Measurements from ENCODE around the gene C3orf18. TPM values are rescaled to one million over a fixed set of nuclear protein-coding genes. Genes with fewer than 3 reads are reported as not detected.

C3orf18 gene
- total and polyA plus RNA-seq, 9 of the 15 experiments (the other 6 are each of a cell fraction or from before 2014, with no cell fraction given), result 0.01 to 2.3 (median 0.94) TPM

DNA sequence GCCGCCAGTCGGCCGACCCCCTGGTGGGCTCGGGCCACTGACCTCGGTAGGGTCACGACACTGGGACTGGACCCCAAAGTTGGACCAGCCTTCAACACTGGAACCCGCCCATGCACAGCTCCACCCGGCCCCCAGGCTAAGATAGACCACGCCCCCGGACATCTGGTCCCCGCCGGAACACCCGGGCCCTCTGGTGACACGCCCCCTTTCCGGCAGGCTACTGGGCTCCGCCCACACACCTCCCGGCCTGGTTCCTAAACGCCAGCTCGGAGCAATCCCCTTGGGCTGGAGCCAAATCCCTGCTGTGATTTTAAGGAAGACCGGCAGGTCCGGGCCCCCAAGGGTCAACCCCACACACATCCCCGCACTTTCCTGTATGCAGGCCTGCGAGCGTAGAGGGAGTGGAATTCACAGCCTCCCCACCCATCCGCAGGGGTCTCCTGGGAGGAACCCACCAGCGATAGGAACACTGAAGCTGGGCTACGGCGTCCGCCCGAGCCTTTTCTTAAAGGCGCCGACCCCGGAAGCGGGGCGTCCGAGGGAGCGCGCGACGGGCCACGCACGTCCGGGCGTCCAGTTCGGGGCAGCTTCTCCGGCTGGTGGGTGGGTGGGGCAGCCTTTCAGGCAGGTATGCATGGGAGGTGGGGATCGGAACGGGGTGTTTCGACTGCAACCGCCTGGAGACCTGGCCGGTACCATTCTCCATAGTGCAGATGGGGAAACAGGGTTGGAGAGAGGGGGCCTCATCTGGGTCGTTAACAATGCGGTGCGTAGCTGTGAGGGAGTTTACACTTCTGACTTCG is 1.6 kb upstream of the C3orf18 start, which contains the start of gene HEMK1 (continued):
- TF ChIP-seq, protein P1, sequence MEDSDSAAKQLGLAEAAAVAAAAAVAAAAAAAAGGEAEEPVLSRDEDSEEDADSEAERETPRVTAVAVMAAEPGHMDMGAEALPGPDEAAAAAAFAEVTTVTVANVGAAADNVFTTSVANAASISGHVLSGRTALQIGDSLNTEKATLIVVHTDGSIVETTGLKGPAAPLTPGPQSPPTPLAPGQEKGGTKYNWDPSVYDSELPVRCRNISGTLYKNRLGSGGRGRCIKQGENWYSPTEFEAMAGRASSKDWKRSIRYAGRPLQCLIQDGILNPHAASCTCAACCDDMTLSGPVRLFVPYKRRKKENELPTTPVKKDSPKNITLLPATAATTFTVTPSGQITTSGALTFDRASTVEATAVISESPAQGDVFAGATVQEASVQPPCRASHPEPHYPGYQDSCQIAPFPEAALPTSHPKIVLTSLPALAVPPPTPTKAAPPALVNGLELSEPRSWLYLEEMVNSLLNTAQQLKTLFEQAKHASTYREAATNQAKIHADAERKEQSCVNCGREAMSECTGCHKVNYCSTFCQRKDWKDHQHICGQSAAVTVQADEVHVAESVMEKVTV (CRISPR knock-in tag; IDR thresholded peaks at IDR 0.05), result no peak
- no peak for TF ChIP-seq EP300 (IDR thresholded peaks at IDR 0.05; ENCODE audit: low read length)
- TF ChIP-seq, protein P2, sequence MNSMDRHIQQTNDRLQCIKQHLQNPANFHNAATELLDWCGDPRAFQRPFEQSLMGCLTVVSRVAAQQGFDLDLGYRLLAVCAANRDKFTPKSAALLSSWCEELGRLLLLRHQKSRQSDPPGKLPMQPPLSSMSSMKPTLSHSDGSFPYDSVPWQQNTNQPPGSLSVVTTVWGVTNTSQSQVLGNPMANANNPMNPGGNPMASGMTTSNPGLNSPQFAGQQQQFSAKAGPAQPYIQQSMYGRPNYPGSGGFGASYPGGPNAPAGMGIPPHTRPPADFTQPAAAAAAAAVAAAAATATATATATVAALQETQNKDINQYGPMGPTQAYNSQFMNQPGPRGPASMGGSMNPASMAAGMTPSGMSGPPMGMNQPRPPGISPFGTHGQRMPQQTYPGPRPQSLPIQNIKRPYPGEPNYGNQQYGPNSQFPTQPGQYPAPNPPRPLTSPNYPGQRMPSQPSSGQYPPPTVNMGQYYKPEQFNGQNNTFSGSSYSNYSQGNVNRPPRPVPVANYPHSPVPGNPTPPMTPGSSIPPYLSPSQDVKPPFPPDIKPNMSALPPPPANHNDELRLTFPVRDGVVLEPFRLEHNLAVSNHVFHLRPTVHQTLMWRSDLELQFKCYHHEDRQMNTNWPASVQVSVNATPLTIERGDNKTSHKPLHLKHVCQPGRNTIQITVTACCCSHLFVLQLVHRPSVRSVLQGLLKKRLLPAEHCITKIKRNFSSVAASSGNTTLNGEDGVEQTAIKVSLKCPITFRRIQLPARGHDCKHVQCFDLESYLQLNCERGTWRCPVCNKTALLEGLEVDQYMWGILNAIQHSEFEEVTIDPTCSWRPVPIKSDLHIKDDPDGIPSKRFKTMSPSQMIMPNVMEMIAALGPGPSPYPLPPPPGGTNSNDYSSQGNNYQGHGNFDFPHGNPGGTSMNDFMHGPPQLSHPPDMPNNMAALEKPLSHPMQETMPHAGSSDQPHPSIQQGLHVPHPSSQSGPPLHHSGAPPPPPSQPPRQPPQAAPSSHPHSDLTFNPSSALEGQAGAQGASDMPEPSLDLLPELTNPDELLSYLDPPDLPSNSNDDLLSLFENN (IDR thresholded peaks at IDR 0.05; ENCODE audit: low read depth in 2 of 2, low read length in 2 of 2), result 0 out of 4 replicates have a peak, but pooled peaks of 1 of the 2 experiments have one; percentile 7
- peak; percentile 97 for TF ChIP-seq SP1 (CRISPR knock-in tag; IDR thresholded peaks at IDR 0.05)
- TF ChIP-seq, protein P3, sequence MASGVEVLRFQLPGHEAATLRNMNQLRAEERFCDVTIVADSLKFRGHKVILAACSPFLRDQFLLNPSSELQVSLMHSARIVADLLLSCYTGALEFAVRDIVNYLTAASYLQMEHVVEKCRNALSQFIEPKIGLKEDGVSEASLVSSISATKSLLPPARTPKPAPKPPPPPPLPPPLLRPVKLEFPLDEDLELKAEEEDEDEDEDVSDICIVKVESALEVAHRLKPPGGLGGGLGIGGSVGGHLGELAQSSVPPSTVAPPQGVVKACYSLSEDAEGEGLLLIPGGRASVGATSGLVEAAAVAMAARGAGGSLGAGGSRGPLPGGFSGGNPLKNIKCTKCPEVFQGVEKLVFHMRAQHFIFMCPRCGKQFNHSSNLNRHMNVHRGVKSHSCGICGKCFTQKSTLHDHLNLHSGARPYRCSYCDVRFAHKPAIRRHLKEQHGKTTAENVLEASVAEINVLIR (CRISPR knock-in tag; IDR thresholded peaks at IDR 0.05), result peak; percentile 77
